Measurements from ENCODE around the gene ARL11.
A peak's percentile ranks its signal among the peaks of the same experiment; 100 is the strongest.
"Not testable (repeated sequence)": the region's sequence is repeated elsewhere in the genome, so short reads cannot be mapped to it uniquely, and the experiment has no call there.

ARL11 gene

DNA sequence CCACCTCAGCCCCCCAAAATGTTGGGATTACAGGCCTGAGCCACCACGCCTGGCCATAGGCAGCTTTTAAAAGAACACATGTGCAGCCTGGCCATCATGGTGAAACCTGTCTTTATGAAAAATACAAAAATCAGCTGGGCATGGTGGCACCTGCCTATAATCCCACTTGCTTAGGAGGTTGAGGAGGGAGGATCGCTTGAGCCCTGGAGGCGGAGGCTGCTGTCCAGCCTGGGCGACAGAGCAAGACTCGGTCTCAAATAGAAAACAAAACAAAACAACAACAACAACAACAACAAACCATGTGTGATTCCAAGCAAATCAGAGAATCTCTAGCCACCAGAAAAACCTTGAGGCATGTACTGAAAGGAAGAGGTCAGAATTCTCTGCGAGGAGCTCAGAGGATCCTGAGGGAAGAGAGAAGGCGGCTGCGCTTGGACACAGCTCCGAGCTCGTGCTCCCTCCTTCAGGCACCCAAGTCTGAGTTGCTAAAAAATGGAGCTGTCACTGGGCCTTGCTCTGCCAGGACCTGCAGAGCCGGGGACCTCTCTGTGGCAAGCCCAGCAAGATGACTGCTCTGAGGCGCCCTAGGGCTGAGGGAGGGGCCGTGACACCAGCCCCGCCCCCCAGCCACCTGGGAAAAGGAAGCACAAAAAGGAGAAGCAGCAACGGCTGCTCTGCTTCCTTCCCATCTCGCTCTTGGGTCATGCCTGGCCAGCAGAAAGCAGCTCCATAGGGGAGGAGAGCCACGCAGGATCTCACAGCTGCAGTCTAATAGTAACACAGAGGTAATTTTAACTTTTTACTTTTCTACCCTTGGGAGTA, at the start of gene ARL11:
Gene ARL11 (plus strand): TSS at position 677 of the 822 bp plus-strand sequence. CDS start 1,941 bp downstream, outside the sequence.
- FAIRE-seq = no peak

GRCh38 chr13:49579501-49579900, 48.8 kb upstream of the ARL11 start:
- FAIRE-seq = no peak
- DNase-seq (ENCODE audit: low spot score) = no peak

More for the DNA sequence above, at the start of gene ARL11:
- DNase-seq (ENCODE audit: low spot score) = no peak

DNA sequence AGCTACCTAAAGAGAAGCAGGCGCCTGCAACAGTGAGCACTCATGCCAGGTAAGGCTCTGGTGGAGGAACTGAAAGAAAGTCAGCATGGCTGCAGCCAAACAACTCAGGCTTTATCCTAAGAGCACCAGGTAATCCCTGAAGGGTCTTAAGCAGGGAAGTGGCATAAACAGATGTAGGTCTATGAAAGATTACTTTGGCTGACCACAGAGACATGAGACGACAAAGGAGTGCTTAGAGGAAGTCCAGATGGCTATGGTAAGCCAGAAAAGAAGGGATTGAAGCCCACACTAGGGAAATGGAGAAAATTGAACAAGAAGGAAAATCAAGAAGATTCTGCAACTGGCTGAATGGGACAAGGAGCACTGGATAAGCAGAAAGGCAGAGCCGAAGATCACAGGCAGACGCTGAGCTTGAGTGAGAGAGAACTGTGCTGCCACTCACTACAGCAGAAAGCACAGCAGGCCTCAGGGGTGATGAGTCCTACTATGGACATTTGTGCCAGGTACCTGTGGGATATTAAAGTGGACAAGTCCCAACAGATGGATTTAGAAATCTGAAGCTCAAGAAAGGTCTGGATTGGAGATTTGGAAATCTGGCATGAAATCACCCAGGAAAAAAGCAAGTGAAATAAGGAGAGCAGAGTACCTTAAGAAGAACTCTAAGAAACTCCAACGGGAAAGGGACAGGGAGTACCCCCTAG, 47.2 kb upstream of the ARL11 start:
- DNase-seq (ENCODE audit: low spot score) (no peak), FAIRE-seq (no peak)

- FAIRE-seq = no peak
- DNase-seq (ENCODE audit: low spot score) = no peak
Measured at GRCh38 chr13:49584771-49585182, 43.5 kb upstream of the ARL11 start.

- no peak for FAIRE-seq
- DNase-seq (ENCODE audit: low spot score) = peak; percentile 31
Measured at GRCh38 chr13:49585220-49586157, 42.8 kb upstream of the ARL11 start, which contains the start of gene RCBTB1. RCBTB1 (minus strand) TSS chr13:49585558; CDS start chr13:49567279, 18,279 bp downstream.

DNA sequence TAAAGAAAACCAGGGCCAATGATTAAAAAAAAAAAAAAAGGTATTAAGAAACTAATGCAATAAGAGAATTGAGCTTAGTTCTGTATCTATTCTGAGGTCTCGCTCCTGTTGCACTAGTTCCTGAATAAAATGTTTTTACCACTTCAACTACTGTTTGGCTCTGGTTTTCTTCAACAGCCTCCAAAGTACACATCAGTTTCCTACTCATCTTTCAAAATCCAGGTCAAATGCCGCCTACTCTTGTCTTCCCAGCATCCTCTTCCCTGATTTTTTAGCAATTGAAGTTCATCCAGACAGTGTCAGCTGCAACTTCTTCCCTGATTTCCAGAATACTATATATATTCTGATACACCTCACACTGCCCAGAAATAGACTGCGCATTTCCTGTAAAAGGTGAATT, 41.6 kb upstream of the ARL11 start:
- DNase-seq (ENCODE audit: low spot score) (no peak), FAIRE-seq (no peak)

DNA sequence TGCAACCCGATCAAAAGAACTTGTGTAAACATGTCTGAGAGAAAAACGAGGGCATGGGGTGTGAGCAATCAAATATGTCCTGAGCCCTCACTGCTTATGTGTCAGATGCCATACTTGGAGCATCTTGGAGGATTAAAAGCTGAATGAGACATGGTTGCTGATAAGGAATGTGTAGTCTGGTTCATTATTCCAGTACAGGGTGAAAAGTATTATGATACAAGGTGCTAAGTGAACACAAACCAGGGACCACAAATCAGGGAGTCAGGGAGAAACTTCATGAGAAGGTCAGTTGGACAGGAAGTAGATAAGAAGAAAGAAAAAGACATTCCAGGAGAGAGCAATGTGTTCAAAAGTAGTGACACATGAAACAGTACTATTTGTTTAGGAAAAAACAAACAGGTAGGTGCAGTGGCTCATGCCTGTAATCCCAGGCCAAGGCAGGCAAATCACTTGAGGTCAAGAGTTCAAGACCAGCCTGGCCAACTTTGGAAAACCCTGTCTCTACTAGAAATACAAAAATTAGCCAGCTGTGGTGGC, 40.9 kb upstream of the ARL11 start:
- FAIRE-seq (no peak), DNase-seq (ENCODE audit: low spot score) (no peak)

- FAIRE-seq; DNase-seq (ENCODE audit: low spot score): not testable (repeated sequence)
Measured at GRCh38 chr13:49590714-49591113, 37.6 kb upstream of the ARL11 start.

GRCh38 chr13:49593876-49594275, 34.4 kb upstream of the ARL11 start:
- FAIRE-seq = not testable (repeated sequence)

DNA sequence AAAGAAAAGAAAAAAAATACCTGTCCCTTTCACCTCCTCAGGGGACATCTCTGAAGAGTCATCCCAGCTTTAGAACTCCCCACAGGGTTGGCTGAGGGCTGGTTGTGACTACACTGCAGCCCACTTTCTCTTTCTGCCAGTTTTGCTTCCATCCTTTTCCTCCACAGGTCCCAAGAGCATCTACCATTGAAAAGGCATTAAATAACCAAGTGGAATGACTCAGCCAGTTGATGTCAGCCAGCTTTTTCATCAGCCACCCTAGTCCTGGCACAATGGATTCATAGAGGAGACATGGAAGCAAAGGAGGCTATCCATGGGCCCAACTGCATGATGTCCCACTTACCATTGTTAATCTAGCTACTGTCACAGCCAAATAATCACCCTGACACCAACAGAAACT, 33.7 kb upstream of the ARL11 start:
- FAIRE-seq = no peak
- no peak for DNase-seq (ENCODE audit: low spot score)

More at GRCh38 chr13:49593876-49594275, 34.4 kb upstream of the ARL11 start:
- DNase-seq (ENCODE audit: low spot score) = not testable (repeated sequence)

- DNase-seq (ENCODE audit: low spot score) = no peak
- FAIRE-seq = no peak
Measured at GRCh38 chr13:49596221-49596620, 32.1 kb upstream of the ARL11 start.

DNA sequence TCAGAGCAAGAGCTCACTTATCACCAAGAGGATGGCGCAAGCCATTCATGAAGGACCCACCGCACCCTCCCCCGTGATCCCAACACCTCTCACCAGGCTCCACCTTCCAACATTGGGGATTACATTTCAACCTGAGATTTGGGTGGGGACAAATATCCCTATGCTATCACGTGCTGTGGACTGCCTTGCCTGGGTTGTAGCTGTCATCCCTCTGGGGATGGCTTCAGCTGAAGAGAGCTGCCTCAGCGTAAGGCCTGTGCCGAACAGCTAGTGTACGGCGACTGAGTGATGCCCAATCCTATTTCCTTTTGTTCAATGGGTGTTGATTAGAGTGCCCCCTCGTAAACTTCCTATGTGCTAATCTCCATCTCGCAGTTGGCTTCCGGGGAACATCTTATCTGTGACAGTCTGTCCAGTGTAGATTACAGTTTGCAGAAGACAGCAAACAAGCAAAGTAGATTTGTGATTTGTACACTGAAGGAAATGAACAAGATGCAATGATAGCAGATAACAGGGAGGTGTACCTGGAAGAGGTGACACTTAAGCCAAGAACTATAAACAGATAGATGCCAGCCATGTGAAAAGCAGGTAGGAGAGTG, 31.2 kb upstream of the ARL11 start:
- no peak for FAIRE-seq
- no peak for DNase-seq (ENCODE audit: low spot score)

DNA sequence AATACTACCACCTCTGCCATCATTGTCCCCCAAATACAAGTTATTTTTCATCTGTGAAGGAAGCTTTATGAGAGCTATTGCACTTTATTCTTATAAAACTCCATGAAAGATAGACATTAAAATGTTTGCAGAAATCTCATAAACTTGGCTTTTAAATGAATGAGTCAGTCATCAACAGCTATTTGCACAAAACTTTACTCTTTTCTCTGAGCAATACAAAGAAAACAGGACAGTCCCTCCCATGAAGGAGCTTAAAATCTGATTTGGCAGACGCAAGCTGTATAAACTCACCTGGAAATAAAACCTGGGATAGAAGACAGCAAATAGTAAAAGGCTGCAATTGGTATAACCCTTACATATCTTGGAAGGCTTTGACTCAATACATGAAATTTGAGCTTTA, 26.3 kb upstream of the ARL11 start:
- no peak for FAIRE-seq
- no peak for DNase-seq (ENCODE audit: low spot score)

GRCh38 chr13:49602615-49603014, 25.7 kb upstream of the ARL11 start:
- not testable (repeated sequence) for DNase-seq (ENCODE audit: low spot score); FAIRE-seq

GRCh38 chr13:49604570-49604969, 23.7 kb upstream of the ARL11 start:
- no peak for DNase-seq (ENCODE audit: low spot score)

DNA sequence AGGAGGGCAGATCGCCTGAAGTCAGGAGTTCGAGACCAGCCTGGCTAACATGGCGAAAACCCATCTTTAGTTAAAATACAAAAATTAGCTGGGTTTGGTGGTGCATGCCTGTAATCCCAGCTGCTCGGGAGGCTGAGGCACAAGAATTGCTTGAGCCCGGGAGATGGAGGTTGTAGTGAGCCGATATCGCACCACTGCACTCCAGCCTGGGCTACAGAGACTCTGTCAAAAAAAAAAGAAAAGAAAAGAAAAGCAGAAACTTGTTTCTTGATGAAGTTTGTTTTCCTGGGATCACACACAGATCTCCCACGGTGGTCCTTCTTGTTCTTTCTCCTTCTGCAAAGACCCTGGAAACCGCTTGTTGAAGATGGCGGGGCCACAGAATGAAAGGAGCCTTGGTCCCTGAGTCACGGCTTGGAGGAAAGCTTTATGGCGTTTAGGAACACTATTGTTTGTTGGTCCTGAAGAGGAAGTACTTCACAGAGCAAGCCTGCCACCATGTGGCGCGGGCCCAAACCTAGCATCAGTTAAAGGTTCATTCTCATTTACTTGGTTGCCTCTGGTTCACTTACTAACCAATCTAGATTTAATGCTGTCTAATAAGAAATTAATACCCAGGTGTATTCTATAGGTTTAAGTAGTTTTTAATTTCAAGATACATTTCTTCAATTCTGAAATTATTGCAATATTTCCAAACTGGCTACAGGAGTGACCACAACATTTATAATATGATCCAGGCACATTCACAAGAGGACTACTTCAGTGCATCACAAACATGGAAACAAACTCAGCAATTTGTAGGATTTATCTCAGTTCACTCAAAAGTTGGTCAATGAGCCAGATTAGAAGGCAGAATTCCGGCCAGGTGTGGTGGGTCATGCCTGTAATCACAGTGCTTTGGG, 21.3 kb upstream of the ARL11 start:
- FAIRE-seq (peak; percentile 78), DNase-seq (ENCODE audit: low spot score) (peak; percentile 70)

More at GRCh38 chr13:49604570-49604969, 23.7 kb upstream of the ARL11 start:
- no peak for FAIRE-seq

DNA sequence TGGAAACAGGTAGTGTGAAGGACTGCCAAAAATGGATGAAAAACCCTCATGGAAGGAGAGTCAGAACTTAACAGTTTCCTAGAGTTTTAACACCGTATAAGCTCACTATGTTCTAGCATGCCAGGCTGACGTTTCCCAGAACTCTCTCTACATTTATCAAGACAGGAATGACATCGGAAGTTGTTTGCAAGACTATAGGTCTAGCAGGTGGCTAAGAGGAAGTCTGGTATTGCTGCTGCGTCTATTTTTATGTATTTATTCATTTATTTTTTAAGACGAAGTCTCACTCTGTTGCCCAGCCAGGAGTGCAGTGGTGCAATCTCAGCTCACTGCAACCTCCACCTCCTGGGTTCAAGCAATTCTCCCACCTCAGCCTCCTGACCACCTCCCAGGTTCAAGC, 20.5 kb upstream of the ARL11 start:
- DNase-seq (ENCODE audit: low spot score) (no peak), FAIRE-seq (no peak)

DNA sequence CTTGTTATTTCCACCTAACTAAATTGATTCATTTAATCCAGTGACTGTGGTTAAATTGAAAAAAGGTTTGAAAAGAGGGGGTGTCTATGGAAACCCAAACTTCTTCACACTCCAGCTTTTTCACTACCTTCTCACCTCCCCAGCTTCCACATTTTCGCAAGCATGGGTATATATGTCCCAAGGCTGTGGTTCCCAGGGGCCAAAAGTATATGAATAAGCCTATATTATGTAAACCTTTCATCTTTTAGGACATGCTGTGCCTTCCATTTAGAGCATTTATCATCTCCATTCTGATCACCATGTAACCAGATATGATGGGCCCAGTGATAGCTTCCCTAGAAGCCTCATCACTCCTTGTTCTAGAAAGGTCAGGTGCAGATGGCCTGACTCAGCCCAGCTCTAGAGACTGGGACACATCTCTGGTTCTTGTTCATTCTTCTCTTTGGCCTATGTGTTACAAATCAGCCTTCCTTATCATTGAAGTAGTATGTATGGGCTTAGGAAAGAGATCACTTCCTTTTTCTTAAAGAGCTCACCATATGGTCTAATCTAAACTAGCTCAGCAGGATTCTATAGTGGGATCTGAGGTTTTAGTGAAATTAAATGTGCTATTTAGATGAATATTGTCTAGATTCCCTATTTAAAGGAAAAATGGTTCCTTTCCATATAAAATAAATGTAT, 19.5 kb upstream of the ARL11 start:
- DNase-seq (ENCODE audit: low spot score) (no peak), FAIRE-seq (no peak)

GRCh38 chr13:49610176-49610575, 18.1 kb upstream of the ARL11 start:
- FAIRE-seq (no peak), DNase-seq (ENCODE audit: low spot score) (no peak)
